Muscle layer of duodenum (tissue), 2 donors: ENCODE data around the gene FARP1.

ENCODE experiments used
- H3K27ac ChIP-seq: one replicate; pipeline ENCODE4 v1.7.0; 2013; ENCODE audit warnings: mild to moderate bottlenecking, low read length
- H3K27me3 ChIP-seq: one replicate; pipeline ENCODE4 v1.7.0; 2013; ENCODE audit warnings: low read depth, mild to moderate bottlenecking, control low read depth, low read length
- H3K36me3 ChIP-seq, 2 donors: one replicate each; pipeline ENCODE4 v1.7.0; 2013; ENCODE audit warnings: low read length in 2 of 2, control low read depth in 1 of 2, mild to moderate bottlenecking in 1 of 2; ENCODE audit not compliant: insufficient read depth in 2 of 2, control insufficient read depth in 1 of 2
- H3K4me1 ChIP-seq, 2 donors: one replicate each; pipeline ENCODE4 v1.7.0; 2013; ENCODE audit warnings: low read length in 2 of 2, mild to moderate bottlenecking in 2 of 2, control low read depth in 1 of 2, moderate library complexity in 1 of 2; ENCODE audit not compliant: insufficient read depth in 2 of 2, control insufficient read depth in 1 of 2
- H3K4me3 ChIP-seq, 2 donors: one replicate each; pipeline ENCODE4 v1.7.0; 2013; ENCODE audit warnings: low read length in 2 of 2, low read depth in 1 of 2, mild to moderate bottlenecking in 1 of 2
- H3K9me3 ChIP-seq, 2 donors: one replicate each; pipeline ENCODE4 v1.7.0; 2013; ENCODE audit warnings: low read length in 2 of 2, control low read depth in 1 of 2, mild to moderate bottlenecking in 1 of 2; ENCODE audit not compliant: control insufficient read depth in 1 of 2
- donor health status: healthy.

FARP1 gene

GRCh38 chr13:98372876-98373275 is 230.0 kb downstream of the FARP1 start:
- Histone ChIP-seq H3K4me3 (no peak overlapping the region), H3K9me3 (peaks cover 0 to 4% of the 10 kb centered on the region in 2 donors), H3K4me1 (peaks cover 6 to 12% of the 10 kb centered on the region in 2 donors), H3K27ac (no peak overlapping the region), H3K27me3 (no peaks in the 10 kb centered on the region), H3K36me3 (peaks cover 0 to 14% of the 10 kb centered on the region in 2 donors)

GRCh38 chr13:98374750-98375149 is 231.9 kb downstream of the FARP1 start:
- Histone ChIP-seq H3K4me3 (no peak overlapping the region), H3K36me3 (peaks cover 0 to 9% of the 10 kb centered on the region in 2 donors), H3K27ac (no peak overlapping the region), H3K4me1 (peaks cover 6 to 12% of the 10 kb centered on the region in 2 donors), H3K27me3 (no peaks in the 10 kb centered on the region), H3K9me3 (peaks cover 0 to 4% of the 10 kb centered on the region in 2 donors)

GRCh38 chr13:98377635-98378378 is 234.9 kb downstream of the FARP1 start:
- Histone ChIP-seq H3K36me3 (peaks cover 0 to 9% of the 10 kb centered on the region in 2 donors), H3K27me3 (no peaks in the 10 kb centered on the region), H3K9me3 (peaks cover 0 to 4% of the 10 kb centered on the region in 2 donors), H3K4me1 (no peaks in the 10 kb centered on the region), H3K27ac (no peak overlapping the region), H3K4me3 (no peak overlapping the region)

- Histone ChIP-seq H3K36me3 (peaks cover 0 to 13% of the 10 kb centered on the region in 2 donors), H3K4me1 (no peaks in the 10 kb centered on the region), H3K27ac (no peak overlapping the region), H3K4me3 (no peak overlapping the region), H3K9me3 (no peaks in the 10 kb centered on the region), H3K27me3 (no peaks in the 10 kb centered on the region)
Observed at GRCh38 chr13:98384739-98385138, 241.8 kb downstream of the FARP1 start.

GRCh38 chr13:98385606-98386005 is 242.7 kb downstream of the FARP1 start:
- H3K27me3 ChIP-seq: no peaks in the 10 kb centered on the region
- peaks cover 0 to 13% of the 10 kb centered on the region in 2 donors for H3K36me3 ChIP-seq
- H3K4me1 ChIP-seq: no peaks in the 10 kb centered on the region
- H3K9me3 ChIP-seq: no peaks in the 10 kb centered on the region
- H3K27ac ChIP-seq: no peak overlapping the region
- H3K4me3 ChIP-seq: no peak overlapping the region

GRCh38 chr13:98386637-98387036 is 243.7 kb downstream of the FARP1 start:
- no peak overlapping the region for H3K27ac ChIP-seq
- H3K27me3 ChIP-seq: no peaks in the 10 kb centered on the region
- peaks cover 0 to 13% of the 10 kb centered on the region in 2 donors for H3K36me3 ChIP-seq
- no peak overlapping the region for H3K4me3 ChIP-seq
- no peaks in the 10 kb centered on the region for H3K4me1 ChIP-seq
- H3K9me3 ChIP-seq: no peaks in the 10 kb centered on the region

- Histone ChIP-seq H3K9me3 (no peaks in the 10 kb centered on the region), H3K27ac (no peak overlapping the region), H3K4me1 (no peaks in the 10 kb centered on the region), H3K36me3 (peaks cover 8 to 20% of the 10 kb centered on the region in 2 donors), H3K27me3 (no peaks in the 10 kb centered on the region), H3K4me3 (no peak overlapping the region)
Observed at GRCh38 chr13:98389319-98389718, 246.4 kb downstream of the FARP1 start.

- Histone ChIP-seq H3K9me3 (no peaks in the 10 kb centered on the region), H3K4me3 (no peak overlapping the region), H3K36me3 (peaks cover 8 to 23% of the 10 kb centered on the region in 2 donors), H3K27ac (peak overlapping the region; percentile 19), H3K4me1 (no peaks in the 10 kb centered on the region), H3K27me3 (no peaks in the 10 kb centered on the region)
Observed at GRCh38 chr13:98390086-98390715, 247.3 kb downstream of the FARP1 start.

- Histone ChIP-seq H3K4me3 (no peak overlapping the region), H3K27ac (no peak overlapping the region), H3K9me3 (no peaks in the 10 kb centered on the region), H3K36me3 (peaks cover 8 to 20% of the 10 kb centered on the region in 2 donors), H3K27me3 (no peaks in the 10 kb centered on the region), H3K4me1 (no peaks in the 10 kb centered on the region)
Observed at GRCh38 chr13:98393873-98394272, 251.0 kb downstream of the FARP1 start.

GRCh38 chr13:98394820-98395510 is 252.1 kb downstream of the FARP1 start:
- no peak overlapping the region for H3K4me3 ChIP-seq
- no peak overlapping the region for H3K27ac ChIP-seq
- no peaks in the 10 kb centered on the region for H3K27me3 ChIP-seq
- H3K4me1 ChIP-seq: no peaks in the 10 kb centered on the region
- no peaks in the 10 kb centered on the region for H3K9me3 ChIP-seq
- H3K36me3 ChIP-seq: peaks cover 8 to 20% of the 10 kb centered on the region in 2 donors

- H3K9me3 ChIP-seq: no peaks in the 10 kb centered on the region
- no peak overlapping the region for H3K4me3 ChIP-seq
- H3K27ac ChIP-seq: no peak overlapping the region
- peaks cover 8 to 20% of the 10 kb centered on the region in 2 donors for H3K36me3 ChIP-seq
- H3K27me3 ChIP-seq: no peaks in the 10 kb centered on the region
- H3K4me1 ChIP-seq: no peaks in the 10 kb centered on the region
Observed at GRCh38 chr13:98396071-98396710, 253.3 kb downstream of the FARP1 start.
